Mesendoderm (in vitro differentiated cells): Measurements from ENCODE around the gene MYO7A.

ENCODE experiments used
- DNase-seq: peaks from one replicate; pipeline ENCODE4 v3.0.0; 2013
- H2AK5ac ChIP-seq: 2 replicates; pipeline ENCODE4 v1.6.1; 2013; ENCODE audit warnings: low read length, inconsistent platforms
- H2BK120ac ChIP-seq: 2 replicates; pipeline ENCODE4 v1.6.1; 2013; ENCODE audit warnings: low read depth, mild to moderate bottlenecking, low read length, moderate library complexity, mixed read lengths
- H2BK15ac ChIP-seq: replicated peaks from 2 replicates; pipeline ENCODE4 v1.6.1; 2013; ENCODE audit warnings: low read depth, mild to moderate bottlenecking, moderate library complexity
- H2BK5ac ChIP-seq: 2 replicates; pipeline ENCODE4 v1.6.1; 2013; ENCODE audit warnings: low read length, inconsistent platforms
- H3K18ac ChIP-seq: 2 replicates; pipeline ENCODE4 v1.6.1; 2013; ENCODE audit warnings: mild to moderate bottlenecking, low read length, mixed read lengths
- H3K23ac ChIP-seq: one replicate; pipeline ENCODE4 v1.6.1; 2013; ENCODE audit warnings: low read length
- H3K27ac ChIP-seq: 2 replicates; pipeline ENCODE4 v1.5.1; 2013; ENCODE audit warnings: low read depth, mild to moderate bottlenecking, inconsistent platforms, low read length, moderate library complexity
- H3K27me3 ChIP-seq: 2 replicates; pipeline ENCODE4 v1.6.1; 2013; ENCODE audit warnings: low read length, control low read depth, mild to moderate bottlenecking, inconsistent platforms; ENCODE audit not compliant: insufficient read depth, poor library complexity
- H3K36me3 ChIP-seq: 2 replicates; pipeline ENCODE4 v1.6.1; 2013; ENCODE audit warnings: low read length, inconsistent platforms; ENCODE audit not compliant: control insufficient read depth, insufficient read depth
- H3K4ac ChIP-seq: one replicate; pipeline ENCODE4 v1.6.1; 2013; ENCODE audit warnings: low read depth, mild to moderate bottlenecking, low read length, moderate library complexity
- H3K4me1 ChIP-seq: 2 replicates; pipeline ENCODE4 v1.6.1; 2013; ENCODE audit warnings: low read depth, low read length, inconsistent platforms; ENCODE audit not compliant: control insufficient read depth
- H3K4me2 ChIP-seq: 2 replicates; pipeline ENCODE4 v1.6.1; 2013; ENCODE audit warnings: low read length
- H3K4me3 ChIP-seq: 2 replicates; pipeline ENCODE4 v1.5.1; 2013; ENCODE audit warnings: mild to moderate bottlenecking, low read length
- H3K56ac ChIP-seq: one replicate; pipeline ENCODE4 v1.6.1; 2013; ENCODE audit warnings: low read length
- H3K79me1 ChIP-seq: 2 replicates; pipeline ENCODE4 v1.6.1; 2013; ENCODE audit warnings: low read length, inconsistent platforms
- H3K79me2 ChIP-seq: 2 replicates; pipeline ENCODE4 v1.6.1; 2013; ENCODE audit warnings: mild to moderate bottlenecking, low read length; ENCODE audit not compliant: control insufficient read depth, insufficient read depth
- H3K9ac ChIP-seq: 2 replicates; pipeline ENCODE4 v1.6.1; 2013; ENCODE audit warnings: low read length, inconsistent platforms
- H4K5ac ChIP-seq: one replicate; pipeline ENCODE4 v1.6.1; 2013; ENCODE audit warnings: low read length
- H4K8ac ChIP-seq: one replicate; pipeline ENCODE4 v1.6.1; 2013; ENCODE audit warnings: low read depth, mild to moderate bottlenecking, control low read depth, low read length, moderate library complexity
- WGBS: extraction: QIAGEN DNeasy Blood & Tissue Kit; methylation state at CpG from one replicate; pipeline ENCODE4 v1.1.7; 2013; ENCODE audit warnings: low lambda C conversion rate, missing lambda C conversion rate; ENCODE audit not compliant: insufficient coverage; ENCODE audit errors: extremely low coverage; 5-methylcytosine and 5-hydroxymethylcytosine counted together

The MYO7A gene

DNA sequence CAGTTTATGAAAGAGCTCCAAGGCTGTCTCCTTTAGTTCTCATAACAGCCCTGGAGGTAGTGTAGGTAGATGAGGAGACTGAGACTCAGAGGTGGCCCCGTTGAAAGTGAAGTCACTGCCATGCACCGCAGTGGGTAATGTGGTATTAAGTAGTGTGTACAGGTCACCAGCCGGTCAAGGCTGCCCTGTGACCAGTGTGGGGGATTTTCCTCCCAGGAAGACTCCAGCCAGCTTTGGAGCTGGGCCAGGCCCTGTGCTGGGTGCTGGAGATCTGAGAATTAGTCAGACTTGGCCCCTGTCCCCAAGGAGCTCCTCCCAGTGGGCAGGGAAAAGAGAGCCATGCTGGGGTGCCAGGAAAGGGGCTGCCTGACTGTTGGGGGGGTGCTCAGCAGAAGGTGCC is 20.1 kb upstream of the MYO7A start:
- Histone ChIP-seq H3K27ac (no peak overlapping the region), H3K18ac (no peak overlapping the region), H2BK15ac (no peak overlapping the region)

DNA sequence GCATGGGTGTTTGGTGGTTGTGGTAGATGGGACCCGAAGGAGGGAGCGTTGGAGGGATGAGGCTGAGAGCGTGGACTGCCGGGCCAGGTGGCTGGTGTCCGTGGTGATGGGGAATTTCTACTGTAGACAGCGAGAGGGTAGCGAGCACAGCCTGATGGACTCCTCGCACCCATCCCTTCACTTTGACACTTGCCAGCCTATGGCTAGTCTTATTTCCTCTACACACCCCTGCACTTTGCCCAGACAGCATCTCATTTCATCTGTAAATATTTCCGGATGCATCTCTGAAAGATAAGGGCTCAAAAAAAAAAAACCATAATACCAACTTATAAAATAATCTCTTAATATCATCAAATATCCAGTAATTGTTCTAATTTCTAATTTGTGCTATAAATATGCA is 19.6 kb upstream of the MYO7A start:
- Histone ChIP-seq H3K9ac (no peak overlapping the region), H4K8ac (no peak overlapping the region), H3K18ac (no peak overlapping the region), H2AK5ac (no peak overlapping the region), H3K27ac (no peak overlapping the region), H3K56ac (no peak overlapping the region), H4K5ac (no peak overlapping the region), H3K23ac (no peak overlapping the region), H3K79me2 (no peaks in the 10 kb centered on the region), H3K36me3 (no peaks in the 10 kb centered on the region), H3K79me1 (no peaks in the 10 kb centered on the region), H3K4ac (no peak overlapping the region), H2BK5ac (no peak overlapping the region), H3K4me3 (no peak overlapping the region), H3K4me2 (no peak overlapping the region), H3K27me3 (no peaks in the 10 kb centered on the region), H3K4me1 (no peaks in the 10 kb centered on the region), H2BK120ac (no peak overlapping the region), H2BK15ac (no peak overlapping the region)
- WGBS, result no CpG with 5 or more reads among the region's 9 CpGs
- DNase-seq, result no peak

More for the DNA sequence above, 20.1 kb upstream of the MYO7A start:
- no peak overlapping the region for H3K4me2 ChIP-seq
- H2BK5ac ChIP-seq, result no peak overlapping the region
- no peak overlapping the region for H3K56ac ChIP-seq
- no peaks in the 10 kb centered on the region for H3K79me2 ChIP-seq
- H3K4me3 ChIP-seq, result no peak overlapping the region
- no peaks in the 10 kb centered on the region for H3K4me1 ChIP-seq
- H3K23ac ChIP-seq, result no peak overlapping the region
- H3K27me3 ChIP-seq, result no peaks in the 10 kb centered on the region
- H2BK120ac ChIP-seq, result no peak overlapping the region
- H4K5ac ChIP-seq, result no peak overlapping the region
- H3K36me3 ChIP-seq, result no peaks in the 10 kb centered on the region
- no peak overlapping the region for H3K9ac ChIP-seq
- no peak overlapping the region for H3K4ac ChIP-seq
- H4K8ac ChIP-seq, result no peak overlapping the region
- WGBS, result no CpG with 5 or more reads among the region's 3 CpGs
- no peaks in the 10 kb centered on the region for H3K79me1 ChIP-seq
- DNase-seq, result no peak
- no peak overlapping the region for H2AK5ac ChIP-seq

DNA sequence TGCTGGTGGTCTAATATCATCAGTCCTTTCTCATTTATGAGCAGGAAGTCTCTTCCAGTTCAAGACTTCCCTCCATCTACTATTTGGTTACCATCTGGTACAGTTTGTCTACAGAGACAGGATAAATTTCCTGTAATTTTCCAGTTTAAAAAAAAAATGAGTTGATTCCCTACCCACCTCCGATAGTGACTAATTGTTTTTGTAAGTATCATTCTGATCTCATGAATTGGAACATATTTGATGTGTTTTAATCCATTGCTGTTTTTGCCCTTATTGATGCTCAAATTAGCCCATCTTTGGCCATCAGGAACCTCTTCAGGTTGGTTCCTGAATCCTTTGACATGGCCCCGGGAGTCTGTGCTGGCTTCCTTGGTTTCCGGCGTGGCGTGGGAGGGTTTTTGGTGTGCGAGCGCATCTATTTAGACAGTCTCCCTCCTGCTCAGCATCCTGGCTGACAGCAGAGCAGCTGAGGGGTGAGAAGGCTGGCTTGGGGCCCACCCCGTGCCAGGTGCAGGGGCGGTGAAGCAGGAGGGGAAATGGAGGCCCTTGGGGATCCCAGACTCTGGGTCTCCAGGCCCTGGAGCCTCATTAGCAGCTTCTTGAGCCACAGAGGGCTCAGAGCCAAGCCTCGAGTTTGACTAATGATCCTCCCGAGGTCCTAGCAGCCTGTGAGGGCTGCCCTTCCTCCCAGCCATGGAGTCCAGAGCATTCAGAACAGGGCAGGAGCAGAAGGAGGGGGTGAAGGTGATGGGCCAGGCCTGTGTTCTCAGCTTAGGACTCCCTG is 18.6 kb upstream of the MYO7A start:
- Histone ChIP-seq H3K4me1 (no peaks in the 10 kb centered on the region), H3K56ac (no peak overlapping the region), H4K5ac (no peak overlapping the region), H3K79me2 (no peaks in the 10 kb centered on the region), H3K27me3 (no peaks in the 10 kb centered on the region), H4K8ac (no peak overlapping the region), H3K4me3 (no peak overlapping the region), H3K36me3 (no peaks in the 10 kb centered on the region), H3K18ac (no peak overlapping the region), H3K79me1 (no peaks in the 10 kb centered on the region), H2AK5ac (no peak overlapping the region), H3K9ac (no peak overlapping the region), H2BK15ac (no peak overlapping the region), H3K23ac (no peak overlapping the region), H3K4ac (no peak overlapping the region), H2BK5ac (no peak overlapping the region), H3K4me2 (no peak overlapping the region), H2BK120ac (no peak overlapping the region), H3K27ac (no peak overlapping the region)
- whole genome bisulfite sequencing, result no CpG with 5 or more reads among the region's 11 CpGs
- no peak for DNase-seq

DNA sequence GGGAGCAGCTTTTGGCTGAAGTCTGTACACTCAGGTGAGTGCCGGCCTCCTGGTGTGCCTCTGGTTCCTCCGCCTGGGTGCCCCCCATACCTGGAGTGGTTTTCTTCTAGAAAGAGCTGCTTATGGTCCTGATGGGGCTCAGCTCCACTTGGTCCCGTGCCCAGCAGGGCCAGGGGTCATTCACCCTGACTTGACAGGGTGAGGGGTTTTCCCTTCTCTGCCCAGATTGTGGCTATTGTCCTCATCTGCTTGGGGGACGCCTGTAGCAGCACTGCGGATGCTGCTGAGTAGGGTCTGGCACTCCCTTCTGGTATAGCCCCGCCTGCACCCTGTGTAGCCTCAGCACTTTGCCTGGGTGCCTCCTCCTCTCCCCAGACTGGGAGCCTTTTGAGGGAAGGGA is 17.2 kb upstream of the MYO7A start:
- Histone ChIP-seq H3K56ac (no peak overlapping the region), H3K18ac (no peak overlapping the region), H2BK120ac (no peak overlapping the region), H3K79me2 (no peaks in the 10 kb centered on the region), H3K4me2 (no peak overlapping the region), H3K9ac (no peak overlapping the region), H3K79me1 (no peaks in the 10 kb centered on the region), H3K23ac (no peak overlapping the region), H2BK15ac (no peak overlapping the region), H4K5ac (no peak overlapping the region), H2AK5ac (no peak overlapping the region), H3K36me3 (no peaks in the 10 kb centered on the region), H2BK5ac (no peak overlapping the region), H4K8ac (no peak overlapping the region), H3K4me3 (no peak overlapping the region), H3K4me1 (no peaks in the 10 kb centered on the region), H3K4ac (no peak overlapping the region), H3K27me3 (no peaks in the 10 kb centered on the region), H3K27ac (no peak overlapping the region)
- WGBS, result no CpG with 5 or more reads among the region's 6 CpGs
- DNase-seq, result no peak

DNA sequence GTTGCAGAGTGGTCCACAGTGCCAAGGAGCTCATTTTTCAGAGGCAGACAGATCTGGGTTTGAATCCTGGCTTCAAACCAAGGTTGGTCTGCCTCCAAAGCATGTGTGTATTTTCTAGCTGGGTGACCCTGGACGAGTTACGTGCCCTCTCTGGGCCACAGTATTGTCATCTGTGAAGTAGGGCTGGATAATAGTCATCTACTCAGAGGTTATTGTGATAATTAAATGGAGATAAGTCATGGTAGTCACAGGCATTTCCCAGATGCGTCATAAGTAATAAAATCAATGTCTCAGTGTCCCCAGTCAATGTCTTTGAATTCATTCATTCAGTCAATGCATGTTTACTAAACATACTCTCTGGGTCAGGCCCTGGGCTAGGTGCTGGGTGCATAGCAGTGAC is 16.8 kb upstream of the MYO7A start:
- Histone ChIP-seq H3K23ac (no peak overlapping the region), H3K4me3 (no peak overlapping the region), H3K56ac (no peak overlapping the region), H3K27me3 (no peaks in the 10 kb centered on the region), H3K4me1 (no peaks in the 10 kb centered on the region), H2BK15ac (no peak overlapping the region), H3K79me1 (no peaks in the 10 kb centered on the region), H3K4me2 (no peak overlapping the region), H4K8ac (no peak overlapping the region), H3K4ac (no peak overlapping the region), H2BK5ac (no peak overlapping the region), H2BK120ac (no peak overlapping the region), H3K79me2 (no peaks in the 10 kb centered on the region), H3K18ac (no peak overlapping the region), H2AK5ac (no peak overlapping the region), H4K5ac (no peak overlapping the region), H3K36me3 (no peaks in the 10 kb centered on the region), H3K9ac (no peak overlapping the region), H3K27ac (no peak overlapping the region)
- WGBS, result no CpG with 5 or more reads among the region's 3 CpGs
- no peak for DNase-seq

DNA sequence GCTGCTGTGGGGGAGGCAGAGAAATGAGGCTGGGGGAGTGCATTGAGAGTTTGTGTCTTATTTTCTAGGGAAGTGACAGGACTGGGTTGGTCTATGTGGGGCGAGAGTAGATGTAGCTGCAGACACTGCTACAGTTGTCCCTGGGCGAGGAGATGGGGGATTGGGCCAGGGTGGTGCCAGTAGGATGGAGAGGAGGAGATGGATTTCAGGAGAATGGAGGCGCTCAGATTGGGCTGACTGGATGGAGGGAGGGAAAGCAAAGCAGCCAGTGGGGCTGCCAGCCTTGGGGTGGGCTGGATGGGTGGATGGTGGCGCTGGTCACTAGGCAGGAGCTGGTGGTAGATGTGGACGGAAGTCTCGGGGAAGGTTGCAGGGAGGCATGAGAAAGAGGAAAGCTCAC is 16.1 kb upstream of the MYO7A start:
- Histone ChIP-seq H2BK120ac (no peak overlapping the region), H2BK15ac (no peak overlapping the region), H3K79me1 (no peaks in the 10 kb centered on the region), H3K27ac (no peak overlapping the region), H4K8ac (no peak overlapping the region), H3K56ac (no peak overlapping the region), H2AK5ac (no peak overlapping the region), H3K9ac (no peak overlapping the region), H2BK5ac (no peak overlapping the region), H3K79me2 (no peaks in the 10 kb centered on the region), H3K4ac (no peak overlapping the region), H4K5ac (no peak overlapping the region), H3K18ac (no peak overlapping the region), H3K4me1 (no peaks in the 10 kb centered on the region), H3K4me3 (no peak overlapping the region), H3K27me3 (no peaks in the 10 kb centered on the region), H3K23ac (no peak overlapping the region), H3K36me3 (no peaks in the 10 kb centered on the region), H3K4me2 (no peak overlapping the region)
- DNase-seq, result no peak
- no CpG with 5 or more reads among the region's 6 CpGs for WGBS
